Measurements from ENCODE around the gene UVRAG.

UVRAG gene

GRCh38 chr11:75778962-75779361 is 36.0 kb upstream of the UVRAG start:
- TF ChIP-seq CTCF (IDR thresholded peaks at IDR 0.05; ENCODE audit: borderline replicate concordance, insufficient read depth, low read depth, low read length): no peak
- H3K4me3 ChIP-seq (ENCODE audit: low read depth, low read length): no peak overlapping the region

DNA sequence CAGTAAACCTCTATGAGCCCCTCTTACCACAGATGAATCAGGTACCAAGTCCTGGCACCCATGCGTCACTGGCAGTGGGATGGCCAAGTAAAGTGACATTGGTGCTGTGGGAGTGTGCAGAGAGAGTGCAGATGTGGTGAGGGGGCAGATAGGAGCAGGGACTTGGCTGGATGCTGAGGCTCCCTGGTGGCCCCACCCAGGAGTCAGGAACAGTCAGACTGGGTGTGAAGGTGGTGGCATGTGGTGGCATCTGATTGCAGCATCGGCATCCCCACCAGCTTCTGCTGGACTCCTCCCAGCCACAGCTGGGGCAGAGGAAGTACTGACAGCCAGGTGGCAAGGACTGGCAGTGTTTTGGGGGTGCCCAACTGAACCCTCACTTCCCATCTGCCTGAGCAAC is 35.0 kb upstream of the UVRAG start:
- no peak for TF ChIP-seq CTCF (IDR thresholded peaks at IDR 0.05; ENCODE audit: borderline replicate concordance, insufficient read depth, low read depth, low read length)
- H3K4me3 ChIP-seq (ENCODE audit: low read depth, low read length): no peak overlapping the region

- no peak for TF ChIP-seq CTCF (IDR thresholded peaks at IDR 0.05; ENCODE audit: borderline replicate concordance, insufficient read depth, low read depth, low read length)
- H3K4me3 ChIP-seq (ENCODE audit: low read depth, low read length): no peak overlapping the region
These were observed 34.1 kb upstream of the UVRAG start for GRCh38 chr11:75780888-75781287.

GRCh38 chr11:75781296-75781695 is 33.7 kb upstream of the UVRAG start:
- TF ChIP-seq CTCF (IDR thresholded peaks at IDR 0.05; ENCODE audit: borderline replicate concordance, insufficient read depth, low read depth, low read length): no peak
- H3K4me3 ChIP-seq (ENCODE audit: low read depth, low read length): no peak overlapping the region

- H3K4me3 ChIP-seq (ENCODE audit: low read depth, low read length): no peak overlapping the region
- TF ChIP-seq CTCF (IDR thresholded peaks at IDR 0.05; ENCODE audit: borderline replicate concordance, insufficient read depth, low read depth, low read length): no peak
These were observed 33.2 kb upstream of the UVRAG start for GRCh38 chr11:75781831-75782230.

GRCh38 chr11:75782540-75783263 is 32.3 kb upstream of the UVRAG start:
- no peak overlapping the region for H3K4me3 ChIP-seq (ENCODE audit: low read depth, low read length)
- TF ChIP-seq CTCF (IDR thresholded peaks at IDR 0.05; ENCODE audit: borderline replicate concordance, insufficient read depth, low read depth, low read length): no peak

DNA sequence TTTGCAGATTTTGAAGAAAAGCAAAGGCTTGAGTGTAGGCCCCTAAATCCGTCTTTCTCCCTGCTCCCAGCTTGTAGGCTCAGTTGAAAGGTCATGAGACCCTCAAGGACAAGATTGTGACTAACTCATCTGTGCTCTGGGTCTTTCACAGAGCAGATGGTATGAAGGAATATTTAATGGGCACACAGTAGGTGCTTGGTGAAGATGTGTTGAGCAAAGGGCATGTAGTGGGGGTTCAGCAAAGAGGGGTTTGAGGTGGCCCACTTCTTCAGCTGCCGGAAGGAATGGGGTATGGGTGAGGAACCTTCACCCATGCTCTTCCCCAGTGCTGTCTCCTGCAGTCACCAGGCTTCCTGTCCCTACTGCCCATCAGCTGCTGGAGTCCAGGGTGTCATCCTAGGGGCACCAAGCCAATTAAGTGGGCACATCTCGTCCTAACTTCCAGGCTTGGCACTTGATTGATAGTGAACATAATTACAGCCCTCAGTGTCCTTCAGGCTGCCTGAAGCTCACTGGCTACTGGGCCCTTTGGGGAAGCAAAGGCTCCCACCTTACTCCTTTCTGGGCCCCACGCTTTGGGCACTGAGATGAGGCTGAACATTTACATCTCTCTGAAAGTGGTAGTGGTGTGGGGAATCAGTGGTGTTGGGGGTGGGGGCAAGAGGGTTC is 31.5 kb upstream of the UVRAG start:
- TF ChIP-seq CTCF (IDR thresholded peaks at IDR 0.05; ENCODE audit: borderline replicate concordance, insufficient read depth, low read depth, low read length): no peak
- no peak overlapping the region for H3K4me3 ChIP-seq (ENCODE audit: low read depth, low read length)

All from GM12875 (cell line).